ENCODE data around the gene SYK. TPM values are rescaled to one million over a fixed set of nuclear protein-coding genes. Genes with fewer than 3 reads are reported as not detected.

The SYK gene
- total and polyA plus RNA-seq, 2 donors (not counting 1 experiment from before 2014, with no cell fraction given) = 60.3 to 242 TPM

- Histone ChIP-seq H3K79me2 (ENCODE audit: control insufficient read depth, insufficient read depth, low read length) (no peaks in the 10 kb centered on the region), H3K4me1 (ENCODE audit: control insufficient read depth in 2 of 2, insufficient read depth in 2 of 2, low read length in 2 of 2) (peaks cover 56 to 62% of the 10 kb centered on the region in 2 donors), H4K20me1 (ENCODE audit: control insufficient read depth, insufficient read depth, low read length, poor library complexity, severe bottlenecking) (no peaks in the 10 kb centered on the region), H3K9me3 (ENCODE audit: control extremely low read depth in 1 of 3, control insufficient read depth in 2 of 3, insufficient read depth in 1 of 3, low read length in 2 of 3) (peaks cover 0 to 4% (median 0%) of the 10 kb centered on the region in 3 donors), H2AFZ (ENCODE audit: insufficient read depth, low read depth, low read length, poor library complexity, severe bottlenecking) (no peak overlapping the region), H3K4me2 (replicated peaks; ENCODE audit: low read depth, low read length, poor library complexity, severe bottlenecking) (peak overlapping the region; percentile 65), H3K27ac (ENCODE audit: low read length in 2 of 2) (peak overlapping the region; percentile 37 to 57), H3K27me3 (replicated peaks in 1 of 4; ENCODE audit: control extremely low read depth in 1 of 4, control insufficient read depth in 3 of 4, insufficient read depth in 4 of 4, low read length in 3 of 4) (no peaks in the 10 kb centered on the region), H3K36me3 (replicated peaks in 1 of 2; ENCODE audit: control extremely low read depth in 1 of 2, control insufficient read depth in 1 of 2, extremely low read depth in 1 of 2, insufficient read depth in 2 of 2, low read length in 1 of 2) (no peaks in the 10 kb centered on the region), H3K9ac (ENCODE audit: low read length) (peak overlapping the region; percentile 6), H3K4me3 (ENCODE audit: control extremely low read depth in 1 of 5, extremely low read depth in 1 of 5, insufficient read depth in 1 of 5, low read depth in 2 of 5, low read length in 4 of 5) (peak overlapping the region in 1 of 5 experiments; percentile 21)
- ChIA-PET CTCF (interaction anchor here (0.7 to 6.0 kb wide), 21 partner anchors 8 to 1252 kb away, joined by 3 to 34 read pairs (median 5); partner anchors contain the start of gene SYK), POLR2A (interaction anchor here (0.9 to 1.6 kb wide), 7 partner anchors 18 to 87 kb away, joined by 3 to 9 read pairs (median 4); partner anchors contain the start of gene SYK)
- peaks cover 65% of the 10 kb centered on the region for H3K4me1 Mint-ChIP-seq
- intact Hi-C loops (cut with micrococcal nuclease) = loop anchor here (1.0 to 5.0 kb wide), 5 partner anchors 27 to 547 kb away; partner anchors contain the start of gene SYK
- H3K27me3 Mint-ChIP-seq = no peaks in the 10 kb centered on the region
- ATAC-seq (ENCODE audit: low read depth) = peak; percentile 2
- peak; percentile 47 for DNase-seq
- H3K9me3 Mint-ChIP-seq (ENCODE audit: insufficient read depth) = no peaks in the 10 kb centered on the region
- H3K4me3 Mint-ChIP-seq = peak overlapping the region; percentile 38
- 100% methylated on average over 1 of the region's 3 CpGs for WGBS (ENCODE audit: insufficient coverage)
- no peak for TF ChIP-seq CTCF (IDR thresholded peaks at IDR 0.05)
- no peak for TF ChIP-seq EZH2 (IDR thresholded peaks at IDR 0.05; ENCODE audit: borderline replicate concordance, insufficient read depth, low read depth, low read length, poor library complexity, severe bottlenecking)
- peak overlapping the region; percentile 86 for H3K27ac Mint-ChIP-seq
These were observed 27.5 kb upstream of the SYK start for GRCh38 chr9:90774071-90774470.

GRCh38 chr9:90774682-90775081, 26.9 kb upstream of the SYK start:
- H3K27me3 ChIP-seq (replicated peaks in 1 of 4; ENCODE audit: control extremely low read depth in 1 of 4, control insufficient read depth in 3 of 4, insufficient read depth in 4 of 4, low read length in 3 of 4) = no peaks in the 10 kb centered on the region
- no peaks in the 10 kb centered on the region for H3K27me3 Mint-ChIP-seq
- CTCF ChIA-PET = interaction anchor here (0.6 to 6.0 kb wide), 26 partner anchors 8 to 1828 kb away, joined by 3 to 34 read pairs (median 4); partner anchors contain the start of gene SYK
- TF ChIP-seq EZH2 (IDR thresholded peaks at IDR 0.05; ENCODE audit: borderline replicate concordance, insufficient read depth, low read depth, low read length, poor library complexity, severe bottlenecking) (no peak), CTCF (IDR thresholded peaks at IDR 0.05) (peak; percentile 35)
- H3K9me3 ChIP-seq (ENCODE audit: control extremely low read depth in 1 of 3, control insufficient read depth in 2 of 3, insufficient read depth in 1 of 3, low read length in 2 of 3) = peaks cover 0 to under 1% (median 0%) of the 10 kb centered on the region in 3 donors
- peaks cover 50 to 56% of the 10 kb centered on the region in 2 donors for H3K4me1 ChIP-seq (ENCODE audit: control insufficient read depth in 2 of 2, insufficient read depth in 2 of 2, low read length in 2 of 2)
- ATAC-seq (ENCODE audit: low read depth) (peak; percentile 83), DNase-seq (peak; percentile 89)
- WGBS (ENCODE audit: insufficient coverage) = 5% methylated on average over 3 of the region's 3 CpGs
- H3K36me3 ChIP-seq (replicated peaks in 1 of 2; ENCODE audit: control extremely low read depth in 1 of 2, control insufficient read depth in 1 of 2, extremely low read depth in 1 of 2, insufficient read depth in 2 of 2, low read length in 1 of 2) = no peaks in the 10 kb centered on the region
- peaks cover 59% of the 10 kb centered on the region for H3K4me1 Mint-ChIP-seq
- H3K79me2 ChIP-seq (ENCODE audit: control insufficient read depth, insufficient read depth, low read length) = no peaks in the 10 kb centered on the region
- peak overlapping the region; percentile 86 for H3K27ac Mint-ChIP-seq
- H3K4me3 ChIP-seq (ENCODE audit: control extremely low read depth in 1 of 5, extremely low read depth in 1 of 5, insufficient read depth in 1 of 5, low read depth in 2 of 5, low read length in 4 of 5) = no peak overlapping the region
- POLR2A ChIA-PET = interaction anchor here (0.9 to 1.6 kb wide), 7 partner anchors 20 to 86 kb away, joined by 3 to 9 read pairs (median 4); partner anchors contain the start of gene SYK
- H3K9ac ChIP-seq (ENCODE audit: low read length) = no peak overlapping the region
- no peaks in the 10 kb centered on the region for H4K20me1 ChIP-seq (ENCODE audit: control insufficient read depth, insufficient read depth, low read length, poor library complexity, severe bottlenecking)
- H3K9me3 Mint-ChIP-seq (ENCODE audit: insufficient read depth) = no peaks in the 10 kb centered on the region
- intact Hi-C loops (cut with micrococcal nuclease) = loop anchor here (1.0 to 5.0 kb wide), 5 partner anchors 27 to 547 kb away; partner anchors contain the start of gene SYK
- peak overlapping the region; percentile 65 for H3K4me2 ChIP-seq (replicated peaks; ENCODE audit: low read depth, low read length, poor library complexity, severe bottlenecking)
- H3K4me3 Mint-ChIP-seq = peak overlapping the region; percentile 38
- H2AFZ ChIP-seq (ENCODE audit: insufficient read depth, low read depth, low read length, poor library complexity, severe bottlenecking) = no peak overlapping the region
- H3K27ac ChIP-seq (ENCODE audit: low read length in 2 of 2) = peak overlapping the region; percentile 37 to 57

Measured in B cell (primary cell).